ENCODE results near the gene ZIC4. TPM values are rescaled to one million over a fixed set of nuclear protein-coding genes. Genes with fewer than 3 reads are reported as not detected.

ZIC4 gene
- polyA plus RNA-seq, 1 donor: 3.8 TPM

GRCh38 chr3:147341727-147342126 lies 64.6 kb downstream of the ZIC4 start:
- DNase-seq: no peak

GRCh38 chr3:147336543-147337278 lies 69.6 kb downstream of the ZIC4 start:
- no peak for DNase-seq

Other genes with a start within 250 kb of the ZIC4 start
- gene ZIC1, start 2.8 kb upstream of the ZIC4 start, polyA plus RNA-seq (ENCODE audit: insufficient read length): 12.6 TPM

All from hindlimb muscle (tissue), 1 donor.